Right forelimb (tissue), 1 donor: ENCODE measurements around the gene G0S2.

Source experiments
- DNase-seq: peaks from one replicate; pipeline ENCODE4 v3.0.0-alpha.2; 2018

G0S2 gene

GRCh38 chr1:209721323-209721722 is 46.1 kb downstream of the G0S2 start:
- DNase-seq: no peak

GRCh38 chr1:209723265-209723664 is 48.1 kb downstream of the G0S2 start:
- no peak for DNase-seq

GRCh38 chr1:209723756-209724693 is 48.8 kb downstream of the G0S2 start:
- no peak for DNase-seq
